GM13976 (cell line): Measurements from ENCODE around the gene COQ8B.
A peak's percentile ranks its signal among the peaks of the same experiment; 100 is the strongest.

ENCODE experiments used
- DNase-seq: peaks from one replicate; pipeline ENCODE4 v3.0.0; 2012; ENCODE audit warnings: low spot score
- in situ Hi-C: fragments of 300-500 bp; cut with MboI; formaldehyde crosslinking; loops from one replicate; pipeline ENCODE4 v1.12.0; 2022; ENCODE audit warnings: low sequenced_read_pairs, mixed read lengths, inconsistent platforms; ENCODE audit not compliant: unreplicated experiment
- TF ChIP-seq, protein P1 (sequence below): IDR thresholded peaks from 2 replicates; pipeline ENCODE4 v1.5.1; 2012; ENCODE audit warnings: borderline replicate concordance, mild to moderate bottlenecking; ENCODE audit not compliant: insufficient read depth; ENCODE audit errors: extremely low read depth, missing control alignments, control extremely low read depth

Gene COQ8B

DNA sequence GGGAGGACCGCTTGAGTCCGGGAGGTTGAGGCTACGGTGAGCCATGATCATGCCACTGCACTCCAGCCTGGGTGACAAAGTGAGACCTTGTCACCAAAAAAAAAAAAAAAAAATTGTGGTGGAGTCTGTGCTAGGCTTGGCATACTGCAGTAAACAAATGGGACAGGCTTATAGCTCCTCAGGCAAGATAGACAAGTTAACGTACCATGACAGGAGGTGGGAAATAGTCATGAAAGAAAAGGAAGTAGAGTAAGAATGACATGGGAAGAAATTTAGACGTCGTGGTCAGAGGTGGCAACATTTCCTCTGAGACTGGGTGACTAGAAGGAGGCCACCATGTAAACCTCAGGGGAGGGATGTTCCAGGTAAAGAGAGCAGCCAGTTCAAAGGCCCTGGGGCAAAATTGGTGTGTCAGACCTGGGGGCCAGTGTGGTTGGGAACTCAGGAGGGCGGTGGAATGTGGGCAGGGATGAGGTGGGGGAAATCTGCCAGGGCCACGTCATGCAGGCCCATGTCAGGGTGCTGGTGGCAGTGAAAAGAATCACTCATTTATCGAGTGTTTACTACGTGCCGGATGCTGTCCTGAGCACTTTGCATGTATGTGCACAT lies 39.9 kb upstream of the COQ8B start:
- in situ Hi-C loops: no loop called here
- DNase-seq: no peak
- TF ChIP-seq, protein P1, sequence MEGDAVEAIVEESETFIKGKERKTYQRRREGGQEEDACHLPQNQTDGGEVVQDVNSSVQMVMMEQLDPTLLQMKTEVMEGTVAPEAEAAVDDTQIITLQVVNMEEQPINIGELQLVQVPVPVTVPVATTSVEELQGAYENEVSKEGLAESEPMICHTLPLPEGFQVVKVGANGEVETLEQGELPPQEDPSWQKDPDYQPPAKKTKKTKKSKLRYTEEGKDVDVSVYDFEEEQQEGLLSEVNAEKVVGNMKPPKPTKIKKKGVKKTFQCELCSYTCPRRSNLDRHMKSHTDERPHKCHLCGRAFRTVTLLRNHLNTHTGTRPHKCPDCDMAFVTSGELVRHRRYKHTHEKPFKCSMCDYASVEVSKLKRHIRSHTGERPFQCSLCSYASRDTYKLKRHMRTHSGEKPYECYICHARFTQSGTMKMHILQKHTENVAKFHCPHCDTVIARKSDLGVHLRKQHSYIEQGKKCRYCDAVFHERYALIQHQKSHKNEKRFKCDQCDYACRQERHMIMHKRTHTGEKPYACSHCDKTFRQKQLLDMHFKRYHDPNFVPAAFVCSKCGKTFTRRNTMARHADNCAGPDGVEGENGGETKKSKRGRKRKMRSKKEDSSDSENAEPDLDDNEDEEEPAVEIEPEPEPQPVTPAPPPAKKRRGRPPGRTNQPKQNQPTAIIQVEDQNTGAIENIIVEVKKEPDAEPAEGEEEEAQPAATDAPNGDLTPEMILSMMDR: no peak

DNA sequence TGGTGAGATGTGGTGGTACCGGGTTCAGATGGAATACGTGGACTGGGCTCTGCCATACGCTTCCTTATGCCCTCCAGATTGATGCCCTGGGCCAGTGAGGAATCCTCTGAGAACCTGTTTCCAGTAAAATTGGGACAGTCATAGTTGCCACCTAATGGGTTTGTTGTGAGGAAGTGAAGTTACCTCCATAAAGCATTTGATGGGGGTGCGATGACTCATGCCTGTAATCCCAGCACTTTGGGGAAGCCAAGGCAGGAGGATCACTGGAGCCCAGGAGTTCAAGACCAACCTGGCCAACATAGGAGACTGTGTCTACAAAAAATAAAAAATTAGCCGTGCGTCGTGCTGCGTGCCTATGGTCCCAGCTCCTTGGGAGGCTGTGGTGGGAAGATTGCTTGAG lies 39.1 kb upstream of the COQ8B start:
- TF ChIP-seq, protein P1: no peak
- in situ Hi-C loops: no loop called here
- no peak for DNase-seq

DNA sequence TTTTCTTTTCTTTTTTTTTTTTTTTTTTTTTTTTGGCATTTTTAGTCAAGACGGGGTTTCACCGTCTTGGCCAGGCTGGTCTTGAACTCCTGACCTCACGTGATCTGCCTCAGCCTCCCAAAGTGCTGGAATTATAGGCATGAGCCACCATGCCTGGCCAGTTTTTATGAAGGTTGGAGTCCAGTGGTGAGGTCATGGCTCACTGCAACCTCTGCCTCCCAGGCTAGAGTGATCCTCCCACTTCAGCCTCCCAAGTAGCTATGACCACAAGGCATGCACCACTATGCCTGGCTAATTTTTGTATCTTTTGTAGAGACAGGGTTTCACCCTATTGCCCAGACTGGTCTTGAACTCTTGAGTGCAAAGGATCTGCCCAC lies 38.5 kb upstream of the COQ8B start:
- DNase-seq: no peak
- TF ChIP-seq, protein P1: no peak
- in situ Hi-C loops: no loop called here

DNA sequence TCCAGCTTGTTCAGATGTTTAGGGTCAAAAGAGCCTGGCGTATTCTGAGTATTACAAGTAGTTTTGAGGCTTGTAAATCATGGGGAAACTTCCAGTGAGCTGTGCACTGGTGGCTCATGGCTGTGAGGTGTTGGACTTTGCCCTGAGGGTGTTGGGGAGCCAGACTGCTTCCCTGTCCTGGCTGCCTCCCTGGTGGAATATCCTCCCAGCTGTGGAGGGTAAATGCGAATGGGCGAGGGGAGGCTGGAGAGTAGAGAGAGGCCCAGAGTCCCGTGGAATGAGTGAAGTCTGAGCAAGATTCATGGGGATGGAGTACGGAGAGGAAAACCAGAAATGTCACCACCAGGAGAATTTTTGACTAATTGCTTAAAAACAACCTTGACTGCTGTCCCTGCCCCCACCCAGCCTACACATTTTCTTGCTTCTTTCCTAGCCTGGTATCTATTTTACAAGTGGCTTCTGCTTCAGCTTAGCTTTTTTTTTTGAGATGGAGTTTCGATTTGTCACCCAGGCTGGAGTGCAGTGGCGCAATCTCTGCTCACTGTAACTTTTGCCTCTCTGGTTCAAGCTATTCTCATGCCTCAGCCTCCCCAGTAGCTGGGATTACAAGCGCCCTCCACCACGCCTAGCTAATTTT lies 38.0 kb upstream of the COQ8B start:
- no peak for DNase-seq
- in situ Hi-C loops: no loop called here
- TF ChIP-seq, protein P1: no peak

DNA sequence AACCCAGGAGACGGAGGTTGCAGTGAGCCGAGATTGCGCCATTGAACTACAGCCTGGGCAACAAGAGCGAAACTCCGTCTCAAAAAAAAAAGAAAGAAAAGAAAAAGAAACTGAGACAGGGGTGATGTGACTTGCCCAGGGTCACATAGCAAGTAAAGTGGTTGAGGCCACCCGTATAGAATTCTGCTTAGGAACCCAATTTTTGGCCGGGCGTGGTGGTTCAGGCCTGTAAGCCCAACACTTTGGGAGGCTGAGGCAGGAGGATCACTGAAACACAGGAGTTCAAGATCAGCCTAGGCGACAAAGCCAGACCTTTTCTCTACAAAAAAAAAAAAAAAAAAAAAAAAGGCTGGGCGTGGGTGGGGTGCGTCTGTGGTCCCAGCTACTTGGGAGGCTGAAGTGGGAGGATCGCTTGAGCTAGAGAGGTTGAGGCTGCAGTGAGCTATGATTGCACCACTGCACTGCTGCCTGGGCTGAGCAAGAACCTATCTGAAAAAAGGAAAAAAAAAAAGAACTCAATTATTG lies 35.6 kb upstream of the COQ8B start:
- TF ChIP-seq, protein P1: no peak
- in situ Hi-C loops: no loop called here
- DNase-seq: no peak

DNA sequence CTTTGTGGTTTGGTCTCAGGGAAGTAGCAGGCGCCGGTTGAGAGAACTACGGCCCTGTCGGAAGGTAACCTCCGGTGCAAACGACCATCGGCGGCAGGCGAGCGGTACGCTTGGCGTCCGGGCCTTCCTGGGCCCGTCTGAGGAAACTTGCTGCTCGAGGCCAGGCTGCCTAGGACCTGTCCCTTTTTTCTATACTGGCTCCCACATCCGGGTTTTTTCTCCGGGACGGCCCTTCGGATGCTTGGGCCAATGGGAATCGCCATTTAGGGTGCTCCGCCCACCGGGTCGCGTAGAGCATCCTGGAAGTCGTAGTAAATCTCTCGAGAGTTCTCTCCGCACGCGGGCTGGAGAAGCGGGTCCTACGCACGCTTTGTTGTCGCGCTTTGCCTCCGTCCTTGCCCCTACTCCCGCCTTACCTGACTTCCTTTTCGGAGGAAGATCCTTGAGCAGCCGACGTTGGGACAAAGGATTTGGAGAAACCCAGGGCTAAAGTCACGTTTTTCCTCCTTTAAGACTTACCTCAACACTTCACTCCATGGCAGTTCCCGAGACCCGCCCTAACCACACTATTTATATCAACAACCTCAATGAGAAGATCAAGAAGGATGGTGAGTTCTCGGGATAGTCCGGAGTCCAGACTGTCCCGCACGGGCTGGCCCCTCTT lies 34.3 kb upstream of the COQ8B start, which contains the start of gene SNRPA:
SNRPA (plus strand) TSS at position 330 of the 664 bp plus-strand sequence; CDS start at position 536, 206 bp downstream.
- in situ Hi-C loops: no loop called here
- TF ChIP-seq, protein P1: no peak
- peak; percentile 93 for DNase-seq
